ENCODE results near the gene ZNF195.

Gene ZNF195

DNA sequence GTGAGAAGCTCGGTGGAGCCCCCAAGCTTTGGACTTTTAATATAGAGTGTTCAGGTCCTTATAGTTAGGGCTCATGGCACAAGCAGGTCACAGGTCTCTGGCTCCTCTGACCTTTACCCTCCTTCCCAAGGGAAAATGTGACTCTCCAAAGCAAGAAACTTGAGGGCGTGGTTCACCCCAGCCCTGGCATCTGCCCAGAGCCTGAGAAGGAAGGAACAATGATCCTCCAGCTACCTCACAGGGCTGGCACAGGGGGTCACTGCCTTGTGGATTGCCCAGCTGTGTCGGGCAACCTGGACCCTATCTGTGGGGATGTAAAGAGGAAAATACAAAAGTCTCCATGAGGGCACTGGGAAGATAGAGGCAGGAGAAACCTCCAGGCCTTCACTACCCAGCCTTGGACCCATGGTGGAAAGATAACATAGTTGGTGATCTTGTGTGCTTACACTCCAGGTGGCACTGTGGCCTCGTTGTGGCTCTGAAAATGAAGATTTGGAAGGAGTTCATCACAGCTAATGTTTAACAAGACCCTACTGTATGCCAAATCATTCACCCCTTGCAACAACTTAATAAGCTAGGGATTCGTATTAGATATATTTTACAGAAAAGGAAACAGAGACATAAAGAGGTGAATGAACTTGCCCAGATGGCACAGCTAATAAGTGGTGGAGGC, 3.8 kb upstream of the ZNF195 start:
- TF ChIP-seq, protein P1, sequence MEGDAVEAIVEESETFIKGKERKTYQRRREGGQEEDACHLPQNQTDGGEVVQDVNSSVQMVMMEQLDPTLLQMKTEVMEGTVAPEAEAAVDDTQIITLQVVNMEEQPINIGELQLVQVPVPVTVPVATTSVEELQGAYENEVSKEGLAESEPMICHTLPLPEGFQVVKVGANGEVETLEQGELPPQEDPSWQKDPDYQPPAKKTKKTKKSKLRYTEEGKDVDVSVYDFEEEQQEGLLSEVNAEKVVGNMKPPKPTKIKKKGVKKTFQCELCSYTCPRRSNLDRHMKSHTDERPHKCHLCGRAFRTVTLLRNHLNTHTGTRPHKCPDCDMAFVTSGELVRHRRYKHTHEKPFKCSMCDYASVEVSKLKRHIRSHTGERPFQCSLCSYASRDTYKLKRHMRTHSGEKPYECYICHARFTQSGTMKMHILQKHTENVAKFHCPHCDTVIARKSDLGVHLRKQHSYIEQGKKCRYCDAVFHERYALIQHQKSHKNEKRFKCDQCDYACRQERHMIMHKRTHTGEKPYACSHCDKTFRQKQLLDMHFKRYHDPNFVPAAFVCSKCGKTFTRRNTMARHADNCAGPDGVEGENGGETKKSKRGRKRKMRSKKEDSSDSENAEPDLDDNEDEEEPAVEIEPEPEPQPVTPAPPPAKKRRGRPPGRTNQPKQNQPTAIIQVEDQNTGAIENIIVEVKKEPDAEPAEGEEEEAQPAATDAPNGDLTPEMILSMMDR (IDR thresholded peaks at IDR 0.05; ENCODE audit: control extremely low read depth, extremely low read depth, low read depth, missing control alignments) = no peak
- DNase-seq (ENCODE audit: extremely low spot score) = no peak
- POLR2A ChIA-PET = no interaction called here
- CTCF ChIA-PET = interaction anchor here (6.4 kb wide), 1 partner anchor 25 kb away, joined by 36 read pairs; no protein-coding TSS in a partner anchor

DNA sequence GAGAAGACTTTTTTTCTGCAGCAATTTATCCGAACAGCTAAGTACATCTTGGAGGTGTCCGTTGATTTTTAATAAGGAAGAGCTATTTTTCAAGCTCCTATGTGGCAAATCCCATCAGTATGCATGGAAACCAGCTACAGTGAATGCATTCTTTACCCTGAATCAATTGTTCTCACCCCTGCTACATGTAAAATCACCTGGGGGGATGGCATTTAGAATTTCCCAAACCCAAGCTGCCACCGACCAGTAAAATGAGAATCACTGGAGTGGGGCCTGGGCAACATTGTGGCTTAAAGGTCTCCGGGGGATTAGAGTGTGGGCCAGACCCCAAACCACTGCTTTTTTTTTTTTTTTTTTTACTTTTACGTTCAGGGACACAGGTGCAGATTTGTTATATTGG, 2.8 kb upstream of the ZNF195 start:
- TF ChIP-seq, protein P1 (IDR thresholded peaks at IDR 0.05; ENCODE audit: control extremely low read depth, extremely low read depth, low read depth, missing control alignments) = no peak
- no peak for DNase-seq (ENCODE audit: extremely low spot score)
- ChIA-PET POLR2A (no interaction called here), CTCF (interaction anchor here (1.4 to 6.4 kb wide), 2 partner anchors 10 to 26 kb away, joined by 3 to 36 read pairs; no protein-coding TSS in a partner anchor)

DNA sequence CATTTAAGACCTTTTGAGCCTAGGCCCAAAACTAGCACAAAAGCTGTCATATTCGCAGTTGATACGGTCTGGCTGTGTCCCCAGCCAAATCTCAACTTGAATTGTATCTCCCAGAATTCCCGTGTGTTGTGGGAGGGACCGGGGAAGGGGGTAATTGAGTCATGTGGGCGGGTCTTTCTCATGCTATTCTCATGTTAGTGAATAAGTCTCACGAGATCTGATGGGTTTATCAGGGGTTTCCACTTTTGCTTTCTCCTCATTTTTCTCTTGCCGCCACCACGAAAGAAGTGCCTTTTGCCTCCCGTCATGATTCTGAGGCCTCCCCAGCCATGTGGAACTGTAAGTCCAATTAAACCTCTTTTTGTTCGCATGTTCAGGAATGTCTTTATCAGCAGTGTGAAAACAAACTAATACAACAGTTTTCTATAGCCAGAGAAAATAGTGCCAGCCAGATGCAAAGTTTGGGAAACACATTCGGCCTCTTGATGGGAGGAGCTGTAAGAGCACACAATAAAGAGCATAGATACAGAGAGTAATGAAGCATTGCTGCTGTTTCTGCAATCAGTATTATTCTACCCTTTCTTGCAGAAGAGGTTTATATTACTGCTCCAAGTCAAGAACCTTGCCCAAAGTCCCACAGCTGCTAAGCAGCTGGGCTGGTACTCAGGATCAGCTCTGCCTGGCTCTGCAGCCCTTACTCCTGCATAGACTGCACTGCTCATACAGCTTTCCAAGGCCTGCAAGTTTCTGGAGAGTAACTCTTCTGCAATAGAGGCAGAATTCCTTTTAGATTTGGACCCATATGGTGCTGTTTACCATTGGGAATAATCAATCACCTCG, 2.0 kb upstream of the ZNF195 start:
- CTCF ChIA-PET = interaction anchor here (1.4 to 6.4 kb wide), 2 partner anchors 9 to 27 kb away, joined by 3 to 36 read pairs; no protein-coding TSS in a partner anchor
- POLR2A ChIA-PET = no interaction called here
- TF ChIP-seq, protein P1 (IDR thresholded peaks at IDR 0.05; ENCODE audit: control extremely low read depth, extremely low read depth, low read depth, missing control alignments) = no peak
- no peak for DNase-seq (ENCODE audit: extremely low spot score)

DNA sequence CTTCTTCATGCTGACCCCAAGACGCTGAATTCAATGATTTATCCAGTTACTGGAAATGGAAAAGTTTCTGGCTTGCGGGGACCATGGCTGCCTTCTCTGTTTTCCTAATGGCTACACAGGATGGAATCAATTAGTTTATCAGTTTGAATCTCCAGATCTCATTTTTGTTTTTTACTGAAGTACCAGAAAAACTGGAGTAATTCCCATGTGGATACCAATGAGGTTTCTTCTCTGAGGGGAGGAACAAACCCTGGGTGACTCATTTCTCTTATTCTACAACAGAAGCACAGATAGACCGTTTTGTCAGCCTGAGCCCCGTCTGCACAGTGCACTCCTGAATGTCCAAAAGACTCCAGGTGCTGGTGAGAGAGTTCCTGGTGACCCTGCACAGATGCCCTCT, 3.4 kb downstream of the ZNF195 start:
- POLR2A ChIA-PET = no interaction called here
- CTCF ChIA-PET = interaction anchor here (2.1 kb wide), 1 partner anchor 33 kb away, joined by 7 read pairs; no protein-coding TSS in a partner anchor
- TF ChIP-seq, protein P1 (IDR thresholded peaks at IDR 0.05; ENCODE audit: control extremely low read depth, extremely low read depth, low read depth, missing control alignments) = no peak
- no peak for DNase-seq (ENCODE audit: extremely low spot score)

DNA sequence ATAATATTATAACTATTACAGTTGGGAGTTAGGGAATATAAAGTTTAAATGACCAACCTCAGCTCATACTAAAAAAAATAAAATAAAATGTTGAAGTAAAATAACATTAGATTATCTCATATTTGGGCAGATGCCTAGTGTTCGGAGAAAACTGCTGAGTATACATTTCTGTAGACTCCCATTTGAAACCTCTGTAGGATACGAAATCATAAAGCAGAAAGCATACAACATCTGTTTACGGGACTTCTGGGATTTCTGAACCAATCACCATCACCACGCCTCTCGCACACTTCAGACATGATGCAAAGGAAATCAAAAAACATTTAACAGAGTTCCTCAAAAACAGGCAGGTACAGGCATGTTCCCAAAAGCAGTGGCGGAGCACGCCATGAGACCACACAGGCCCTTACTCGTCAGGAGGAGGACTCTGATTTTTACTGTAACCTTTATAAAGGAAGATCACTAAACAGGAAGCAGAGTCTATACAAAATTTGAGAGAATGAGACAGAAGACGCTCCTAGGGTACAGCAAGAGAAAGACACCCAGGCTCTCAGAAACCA, 8.6 kb downstream of the ZNF195 start:
- TF ChIP-seq, protein P1 (IDR thresholded peaks at IDR 0.05; ENCODE audit: control extremely low read depth, extremely low read depth, low read depth, missing control alignments) = no peak
- no peak for DNase-seq (ENCODE audit: extremely low spot score)
- ChIA-PET CTCF (no interaction called here), POLR2A (no interaction called here)

DNA sequence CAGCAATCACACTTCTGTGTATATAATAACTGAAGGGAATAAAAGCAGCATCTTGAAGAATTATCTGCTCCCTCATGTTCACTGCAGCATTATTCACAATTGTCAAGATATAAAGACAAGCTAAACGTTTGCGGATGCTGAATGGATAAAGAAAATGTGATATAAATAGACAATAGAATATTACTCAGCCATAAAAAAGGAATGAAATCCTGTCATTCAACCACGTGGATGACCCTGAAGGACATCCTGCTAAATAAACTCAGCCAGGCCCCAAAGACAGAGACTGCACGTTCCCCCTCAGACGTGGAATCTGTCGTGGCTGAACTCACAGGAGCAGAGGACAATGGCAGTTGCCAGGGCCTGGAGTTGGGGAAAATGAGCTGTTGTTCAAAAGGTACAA, 9.6 kb downstream of the ZNF195 start:
- TF ChIP-seq, protein P1 (IDR thresholded peaks at IDR 0.05; ENCODE audit: control extremely low read depth, extremely low read depth, low read depth, missing control alignments) = no peak
- no peak for DNase-seq (ENCODE audit: extremely low spot score)
- ChIA-PET POLR2A (no interaction called here), CTCF (no interaction called here)
